Left kidney (tissue), 2 donors: ENCODE measurements around the gene SREBF2. TPM values are rescaled to one million over a fixed set of nuclear protein-coding genes. Genes with fewer than 3 reads are reported as not detected.

Experiments used
- DNase-seq: peaks from one replicate; pipeline ENCODE4 v3.0.0-alpha.2; 2013
- polyA plus RNA-seq: library from polyadenylated mRNA; unstranded; fragments of 120-200 nt; gene quantifications from one replicate; pipeline ENCODE4 v1.2.1, GENCODE V29; 2013; ENCODE audit not compliant: insufficient read length

SREBF2 gene
- polyA plus RNA-seq, 1 donor, result 86.7 TPM

- DNase-seq, result no peak
These were observed 74.8 kb downstream of the SREBF2 start for GRCh38 chr22:41907436-41908401.

DNA sequence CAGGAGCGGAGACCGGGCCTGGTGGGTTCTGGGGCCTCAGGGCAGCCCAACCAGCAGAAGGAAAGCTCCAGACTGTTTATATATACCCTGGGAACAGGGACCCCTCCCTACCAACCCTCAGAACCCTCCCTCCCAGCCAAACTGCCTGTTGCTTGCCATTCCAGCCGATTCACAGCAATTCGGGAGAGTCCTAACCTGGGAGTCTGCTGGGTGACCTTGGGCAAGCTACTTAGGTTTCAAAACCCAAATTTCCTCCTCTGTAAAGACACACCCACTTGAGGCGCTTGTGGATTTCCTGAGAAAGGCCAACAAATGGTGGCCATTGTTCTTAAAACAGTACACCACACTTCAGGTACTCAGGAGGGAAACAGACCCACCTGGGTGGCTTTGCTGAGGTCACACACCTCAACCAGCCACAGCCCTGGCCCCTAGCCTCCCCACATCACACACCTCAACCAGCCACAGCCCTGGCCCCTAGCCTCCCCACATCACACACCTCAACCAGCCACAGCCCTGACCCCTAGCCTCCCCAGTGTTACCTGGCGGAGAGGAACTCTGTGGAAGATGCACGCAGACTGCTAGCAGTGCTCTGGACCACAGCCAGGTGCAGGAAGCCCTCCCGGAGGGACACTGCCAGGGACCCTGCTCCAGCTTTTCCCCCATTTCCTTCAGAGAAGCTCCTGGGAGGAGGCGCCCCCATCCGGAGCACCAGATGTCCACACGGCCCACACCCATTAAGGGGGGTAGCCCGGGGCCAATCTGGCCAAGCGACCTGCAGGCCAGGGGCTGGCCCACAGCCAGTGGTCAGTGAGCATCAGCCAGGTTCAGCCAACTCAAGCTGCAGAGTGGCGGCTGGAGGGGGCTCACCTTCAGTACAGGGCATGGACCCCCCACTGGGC lies 75.8 kb downstream of the SREBF2 start:
- no peak for DNase-seq

- DNase-seq, result no peak
These were observed 76.6 kb downstream of the SREBF2 start for GRCh38 chr22:41909310-41910049.

- DNase-seq, result no peak
These were observed 77.4 kb downstream of the SREBF2 start for GRCh38 chr22:41910050-41911000.

- DNase-seq, result no peak
These were observed 78.2 kb downstream of the SREBF2 start for GRCh38 chr22:41911001-41911611.

- DNase-seq, result no peak
These were observed 79.6 kb downstream of the SREBF2 start for GRCh38 chr22:41912338-41913039.

- DNase-seq, result no peak
These were observed 80.3 kb downstream of the SREBF2 start for GRCh38 chr22:41913040-41913719.

GRCh38 chr22:41913842-41914534 lies 81.1 kb downstream of the SREBF2 start:
- no peak for DNase-seq

GRCh38 chr22:41914611-41915034 lies 81.7 kb downstream of the SREBF2 start:
- DNase-seq, result no peak

DNA sequence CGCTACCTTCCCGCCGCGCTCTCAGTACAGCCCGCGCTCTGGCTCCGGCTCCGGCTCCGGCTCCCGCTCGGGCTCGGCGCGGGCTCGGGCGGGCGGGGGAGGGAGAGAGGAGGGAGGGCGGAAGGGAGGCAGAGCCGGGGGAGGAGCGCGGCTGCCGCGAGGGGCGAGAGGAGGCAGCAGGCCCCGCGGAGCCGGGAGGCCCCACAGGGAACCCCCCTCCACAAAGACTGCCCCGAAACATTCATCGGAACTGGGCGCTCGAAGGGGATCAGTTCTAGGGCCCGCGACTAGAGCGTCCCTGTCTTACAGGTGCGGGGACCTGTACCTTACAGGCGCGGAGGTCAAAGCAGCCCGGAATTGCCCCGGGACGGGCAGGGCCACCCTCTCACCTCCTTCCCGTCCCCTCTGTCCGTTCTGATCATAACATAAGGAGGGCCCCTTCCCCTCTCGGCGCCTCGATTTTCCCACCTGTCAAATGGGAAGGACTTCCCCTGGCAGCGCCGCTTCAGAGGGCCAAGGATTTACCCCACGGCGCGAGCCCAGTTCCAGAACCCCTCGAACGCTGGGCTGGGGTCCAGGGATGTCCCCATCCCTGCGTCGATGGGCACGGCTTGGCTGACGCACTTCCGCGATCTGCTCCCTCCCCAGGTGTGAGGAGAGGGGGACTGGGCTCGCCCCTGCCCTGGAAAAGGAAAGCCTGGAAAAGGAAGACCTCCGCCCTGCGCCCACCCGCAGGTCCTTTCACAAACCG lies 82.3 kb downstream of the SREBF2 start, which contains the start of gene SHISA8:
Gene SHISA8 (minus strand): TSS at position 40 of the 751 bp plus-strand sequence. CDS start 407 bp downstream, outside the sequence.
- DNase-seq, result peak; percentile 63

DNA sequence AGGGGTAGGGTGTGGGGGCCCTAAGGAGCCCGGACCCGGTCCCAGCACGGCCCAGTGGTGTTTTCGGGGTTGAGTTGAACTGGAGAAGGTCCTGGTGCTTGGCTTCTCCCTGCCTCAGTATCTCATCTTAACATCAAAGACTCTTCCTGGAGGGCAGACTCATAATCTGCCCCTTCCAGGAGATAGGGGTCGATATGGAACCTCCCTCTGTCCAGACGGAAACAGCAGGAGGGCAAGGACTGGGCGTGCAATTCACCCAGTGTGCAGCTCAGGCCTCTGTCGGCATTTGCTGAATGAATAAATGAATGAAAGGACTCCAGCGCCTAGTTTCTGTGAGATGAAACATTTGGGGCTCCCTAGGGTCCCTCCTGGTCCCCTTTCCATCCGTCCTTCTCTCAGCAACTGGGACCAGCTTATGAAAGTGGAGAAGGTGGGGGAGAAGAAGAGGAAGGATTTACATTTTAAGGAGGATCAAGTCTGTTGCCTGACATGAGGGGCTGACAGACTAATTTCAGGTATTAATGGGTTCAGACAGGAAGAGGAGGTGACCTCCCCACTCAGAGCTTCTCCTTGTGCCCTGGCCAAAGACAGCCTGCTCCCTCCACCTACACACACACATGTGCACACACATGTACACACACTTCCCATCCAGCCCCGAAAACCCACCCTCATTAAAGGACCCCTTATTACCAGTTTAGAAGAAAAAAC lies 83.0 kb downstream of the SREBF2 start:
- DNase-seq, result no peak

- no peak for DNase-seq
These were observed 83.9 kb downstream of the SREBF2 start for GRCh38 chr22:41916745-41917358.

DNA sequence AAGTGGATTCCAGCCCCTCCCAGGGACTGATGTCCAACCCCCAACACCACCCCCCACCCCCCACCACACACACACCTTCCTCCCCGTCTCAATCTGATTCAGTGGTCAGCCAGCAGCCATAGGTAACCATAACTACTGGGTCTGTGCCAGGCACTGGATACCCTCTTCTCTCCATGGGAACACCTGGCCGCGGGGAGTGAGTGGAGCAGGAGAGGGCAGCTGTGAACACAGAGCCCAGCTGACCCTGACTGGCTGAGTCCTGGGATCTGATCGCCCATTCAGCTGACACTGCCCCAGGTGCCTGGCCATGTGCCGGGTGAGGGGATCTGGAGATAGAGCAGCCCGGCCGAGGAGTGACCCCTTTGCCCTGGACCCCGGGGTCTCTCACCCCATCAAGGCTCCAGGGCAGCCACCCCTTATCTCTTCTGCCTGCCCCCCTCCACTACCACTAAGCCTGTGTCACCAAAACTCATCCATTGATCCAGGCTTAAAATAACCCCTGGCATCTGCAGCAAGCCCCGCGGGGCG lies 84.5 kb downstream of the SREBF2 start:
- no peak for DNase-seq

DNA sequence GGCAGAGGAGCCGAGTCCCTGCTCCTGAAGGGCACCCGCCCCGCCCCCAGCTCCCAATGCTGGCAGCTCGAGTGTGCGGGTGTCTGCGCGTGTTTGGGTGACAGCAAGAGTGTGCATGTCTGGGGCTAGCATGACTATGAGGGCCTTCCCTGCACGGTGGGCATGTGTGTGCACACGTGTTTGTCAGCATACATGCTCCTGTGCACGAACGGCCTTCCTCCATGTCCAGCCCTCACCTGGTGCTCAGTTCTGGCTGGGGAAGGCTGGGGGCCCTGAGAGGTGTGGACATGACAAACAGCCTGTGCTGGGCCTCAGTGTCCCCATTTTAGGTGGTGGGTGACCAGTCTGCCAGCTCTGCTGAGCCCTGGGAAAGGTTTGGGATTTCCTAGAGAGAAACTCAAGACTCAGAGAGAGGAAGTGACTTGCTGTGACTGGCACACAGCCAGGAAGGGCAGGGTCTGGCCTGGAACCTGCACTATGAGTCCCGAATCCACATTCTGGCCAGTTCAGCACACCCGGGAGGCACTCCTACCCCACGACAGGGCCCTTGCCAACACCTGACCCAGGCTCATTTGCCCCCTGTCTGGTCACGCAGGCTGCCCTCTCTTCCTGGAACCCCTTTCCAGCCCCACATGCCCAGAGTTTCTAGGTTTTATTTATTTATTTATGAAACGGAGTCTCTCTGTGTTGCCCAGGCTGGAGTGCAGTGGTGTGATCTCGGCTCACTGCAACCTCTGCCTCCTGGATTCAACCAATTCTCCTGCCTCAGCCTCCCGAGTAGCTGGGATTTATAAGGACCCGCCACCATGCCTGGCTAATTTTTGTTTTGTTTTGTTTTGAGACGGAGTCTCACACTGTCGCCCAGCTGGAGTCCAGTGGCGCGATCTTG lies 85.2 kb downstream of the SREBF2 start:
- DNase-seq, result peak; percentile 53
